ENCODE measurements around the gene PCYT2. TPM values are rescaled to one million over a fixed set of nuclear protein-coding genes. Genes with fewer than 3 reads are reported as not detected.
A peak's percentile ranks its signal among the peaks of the same experiment; 100 is the strongest.

Gene PCYT2
- 10 to 100 TPM; 23.3 to 26.1 TPM for total RNA-seq

DNA sequence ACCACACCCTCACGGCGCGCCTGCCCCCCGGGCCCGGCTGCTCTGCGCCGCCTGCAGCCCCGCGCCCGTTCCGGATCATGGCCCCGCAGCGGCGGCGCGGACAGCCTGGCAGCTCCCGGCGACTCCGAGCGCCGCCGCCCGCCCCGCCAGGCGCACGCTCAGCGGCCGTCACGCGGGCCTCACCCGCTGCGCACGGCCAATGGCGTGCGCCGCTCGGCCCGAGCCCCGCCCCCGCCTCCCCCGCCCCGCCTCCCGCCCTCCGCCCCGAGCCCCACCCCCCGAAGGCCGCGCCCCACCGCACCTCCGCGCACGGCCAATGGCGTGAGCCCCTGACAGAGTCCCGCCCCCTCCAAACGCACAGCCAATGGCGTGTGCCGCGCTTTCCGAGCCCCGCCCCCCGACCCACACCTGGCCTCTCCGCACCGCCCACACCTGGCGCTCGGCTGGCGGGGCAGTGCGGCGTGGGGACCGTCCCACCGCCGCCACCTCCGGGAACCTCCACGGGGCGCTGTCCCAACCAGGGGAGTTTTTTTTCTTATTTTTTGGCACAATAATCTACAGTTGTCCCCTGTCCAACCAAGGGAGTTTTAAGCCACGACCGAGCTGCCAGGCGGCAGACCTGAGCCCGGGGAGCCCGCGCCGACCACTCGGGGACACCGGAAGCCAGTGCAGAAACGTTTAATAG is at the start of gene PCYT2:
PCYT2 (minus strand) TSS at position 123 of the 685 bp plus-strand sequence; CDS start at position 79, 44 bp downstream.
- Histone ChIP-seq H3K4me3 (peak within 1 kb of the TSS; percentile 66 to 79), H3K4me1 (peaks cover 0 to 17% of the 10 kb centered on the region in 2 donors), H3K27ac (peak within 1 kb of the TSS; percentile 58 to 65), H3K27me3 (no peaks in the 10 kb centered on the region), H3K36me3 (peaks cover 27% of the 10 kb centered on the region), H3K9me3 (no peaks in the 10 kb centered on the region)
- TF ChIP-seq, protein P1, sequence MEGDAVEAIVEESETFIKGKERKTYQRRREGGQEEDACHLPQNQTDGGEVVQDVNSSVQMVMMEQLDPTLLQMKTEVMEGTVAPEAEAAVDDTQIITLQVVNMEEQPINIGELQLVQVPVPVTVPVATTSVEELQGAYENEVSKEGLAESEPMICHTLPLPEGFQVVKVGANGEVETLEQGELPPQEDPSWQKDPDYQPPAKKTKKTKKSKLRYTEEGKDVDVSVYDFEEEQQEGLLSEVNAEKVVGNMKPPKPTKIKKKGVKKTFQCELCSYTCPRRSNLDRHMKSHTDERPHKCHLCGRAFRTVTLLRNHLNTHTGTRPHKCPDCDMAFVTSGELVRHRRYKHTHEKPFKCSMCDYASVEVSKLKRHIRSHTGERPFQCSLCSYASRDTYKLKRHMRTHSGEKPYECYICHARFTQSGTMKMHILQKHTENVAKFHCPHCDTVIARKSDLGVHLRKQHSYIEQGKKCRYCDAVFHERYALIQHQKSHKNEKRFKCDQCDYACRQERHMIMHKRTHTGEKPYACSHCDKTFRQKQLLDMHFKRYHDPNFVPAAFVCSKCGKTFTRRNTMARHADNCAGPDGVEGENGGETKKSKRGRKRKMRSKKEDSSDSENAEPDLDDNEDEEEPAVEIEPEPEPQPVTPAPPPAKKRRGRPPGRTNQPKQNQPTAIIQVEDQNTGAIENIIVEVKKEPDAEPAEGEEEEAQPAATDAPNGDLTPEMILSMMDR (IDR thresholded peaks at IDR 0.05): no peak
- DNase-seq (ENCODE audit: low spot score): peak; percentile 88

DNA sequence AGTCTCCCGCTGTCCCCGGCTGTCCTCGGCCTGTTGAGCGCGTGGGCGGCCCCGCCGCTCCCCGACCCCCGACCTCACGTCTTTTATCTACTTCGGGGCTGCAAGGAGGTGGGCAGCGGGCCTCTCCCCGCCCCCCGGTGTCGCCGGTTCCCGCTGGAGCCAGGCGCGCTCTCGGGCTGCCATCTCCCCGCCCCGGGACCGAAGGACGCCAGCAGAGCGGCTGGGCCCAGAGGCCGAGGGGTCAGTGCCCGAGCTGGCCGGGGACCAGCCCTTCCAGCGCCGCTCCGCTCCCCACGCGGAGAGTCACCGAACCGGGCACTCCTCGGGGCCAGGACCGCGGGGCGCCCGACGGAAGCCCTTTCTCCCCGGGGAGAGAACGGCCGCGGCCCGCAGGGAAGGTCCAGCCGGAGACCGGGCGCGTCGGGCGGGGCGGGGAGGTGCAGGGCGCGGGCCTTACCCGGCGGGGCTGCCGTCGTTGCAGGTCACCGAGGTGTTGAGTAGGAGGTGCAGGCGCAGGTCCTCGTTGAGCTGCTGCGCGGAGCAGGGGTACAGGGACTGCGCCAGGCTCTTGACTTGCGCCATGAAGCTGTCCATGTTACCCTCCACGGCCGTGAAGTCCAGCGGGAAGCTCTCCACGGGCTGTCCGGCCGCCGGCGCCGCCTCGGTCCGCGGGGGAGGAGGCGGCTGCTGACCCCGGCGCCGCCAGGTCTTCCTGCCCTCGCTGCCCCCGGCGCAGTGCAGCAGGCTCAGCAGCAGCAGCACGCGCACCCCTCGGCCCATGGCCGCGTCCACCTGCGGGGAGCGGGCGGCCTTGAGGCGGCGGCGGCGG is 49.1 kb upstream of the PCYT2 start:
- H3K27ac ChIP-seq: no peak overlapping the region
- no peak for DNase-seq (ENCODE audit: low spot score)
- peaks cover 11 to 34% of the 10 kb centered on the region in 2 donors for H3K27me3 ChIP-seq
- H3K36me3 ChIP-seq: no peaks in the 10 kb centered on the region
- no peaks in the 10 kb centered on the region for H3K9me3 ChIP-seq
- peaks cover 0 to 23% of the 10 kb centered on the region in 2 donors for H3K4me1 ChIP-seq
- peak overlapping the region; percentile 21 to 49 for H3K4me3 ChIP-seq
- TF ChIP-seq, protein P1 (IDR thresholded peaks at IDR 0.05): no peak

DNA sequence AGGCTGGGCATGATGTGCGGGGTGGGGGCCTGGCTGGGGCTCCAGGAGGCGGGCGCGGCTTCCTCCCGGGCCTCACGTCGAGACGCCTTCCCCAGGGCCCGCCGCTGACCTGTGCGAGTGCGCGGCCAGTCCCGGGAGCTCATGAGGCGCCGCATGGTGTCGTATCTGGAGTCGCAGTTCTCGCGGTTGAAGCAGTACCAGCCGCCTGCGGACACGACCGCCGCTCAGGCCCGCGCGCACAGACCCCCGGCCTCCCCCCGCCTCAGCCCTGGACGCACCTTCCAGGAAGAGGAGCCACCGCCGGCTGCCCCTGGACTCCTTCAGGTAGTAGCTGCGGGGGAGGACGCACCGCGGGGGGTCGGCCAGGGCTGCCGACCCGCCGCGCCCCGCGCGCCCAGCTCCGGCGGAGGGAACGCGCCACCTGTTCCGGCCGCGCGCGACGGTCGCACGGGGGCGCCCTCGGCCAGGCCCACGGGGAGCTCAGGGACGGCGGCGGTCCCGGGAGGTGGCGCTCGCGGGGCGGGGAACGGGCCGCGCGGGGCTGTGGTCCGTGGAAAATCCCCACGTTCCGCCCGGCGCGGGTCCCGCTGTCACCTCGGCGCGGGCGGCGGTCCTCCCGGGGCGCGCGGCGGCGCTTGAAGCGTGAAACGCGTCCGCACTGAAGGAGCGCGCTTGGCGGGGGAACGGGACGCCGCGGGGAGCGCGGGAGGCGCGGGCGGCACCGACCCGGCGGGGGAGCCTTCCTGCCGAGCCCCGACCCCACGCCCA is 48.3 kb upstream of the PCYT2 start:
- H3K4me1 ChIP-seq: peaks cover 0 to 23% of the 10 kb centered on the region in 2 donors
- H3K27ac ChIP-seq: no peak overlapping the region
- H3K27me3 ChIP-seq: peaks cover 11 to 34% of the 10 kb centered on the region in 2 donors
- DNase-seq (ENCODE audit: low spot score): no peak
- TF ChIP-seq, protein P1 (IDR thresholded peaks at IDR 0.05): peak; percentile 83 to 89
- peak overlapping the region; percentile 21 to 49 for H3K4me3 ChIP-seq
- no peaks in the 10 kb centered on the region for H3K36me3 ChIP-seq
- no peaks in the 10 kb centered on the region for H3K9me3 ChIP-seq

DNA sequence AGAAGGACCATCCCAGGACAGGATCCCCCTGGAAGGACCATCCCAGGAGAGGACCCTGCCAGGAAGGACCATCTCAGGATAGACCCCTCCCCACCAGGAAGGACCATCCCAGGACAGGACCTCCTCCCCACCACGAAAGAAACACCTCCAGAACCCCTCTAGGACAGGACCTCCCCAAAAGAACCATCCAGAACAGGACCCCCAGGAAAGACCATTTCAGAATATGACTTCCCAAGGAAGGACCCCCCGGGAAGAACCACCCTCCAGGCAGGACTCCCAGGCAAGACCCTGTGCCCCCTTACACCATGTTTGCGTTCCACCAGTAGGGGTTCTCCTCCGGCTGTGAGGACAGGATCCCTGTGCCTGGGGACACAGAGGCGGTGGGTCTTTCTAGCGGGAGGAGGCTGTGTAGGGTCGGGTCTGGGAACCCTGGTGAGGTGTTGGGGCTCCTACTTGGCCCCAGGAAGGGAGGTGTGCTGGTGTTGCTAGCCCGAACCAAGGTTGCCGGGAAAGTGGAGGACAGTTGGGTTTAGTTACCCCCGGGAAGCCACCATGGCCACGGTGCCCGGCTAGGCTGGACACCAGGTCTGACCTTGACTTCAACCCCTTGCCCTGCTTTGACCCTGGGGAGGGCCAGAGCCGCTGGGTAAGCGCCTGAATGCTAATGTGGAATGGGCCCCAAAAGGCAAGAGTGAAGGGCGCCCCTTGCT is 47.6 kb upstream of the PCYT2 start:
- TF ChIP-seq, protein P1 (IDR thresholded peaks at IDR 0.05): no peak
- H3K27ac ChIP-seq: no peak overlapping the region
- H3K27me3 ChIP-seq: peaks cover 11 to 34% of the 10 kb centered on the region in 2 donors
- no peaks in the 10 kb centered on the region for H3K9me3 ChIP-seq
- H3K36me3 ChIP-seq: no peaks in the 10 kb centered on the region
- DNase-seq (ENCODE audit: low spot score): no peak
- H3K4me3 ChIP-seq: no peak overlapping the region
- H3K4me1 ChIP-seq: peaks cover 0 to 23% of the 10 kb centered on the region in 2 donors
